ENCODE results near the gene SASS6. TPM values are rescaled to one million over a fixed set of nuclear protein-coding genes. Genes with fewer than 3 reads are reported as not detected.

Gene SASS6
- total RNA-seq, 6 experiments from 2014 or later, result 0.84 to 2.4 (median 1.2) TPM

- Histone ChIP-seq H3K36me3 (no peaks in the 10 kb centered on the region), H3K9me3 (no peaks in the 10 kb centered on the region), H3K27me3 (no peaks in the 10 kb centered on the region), H3K27ac (no peak overlapping the region), H3K4me1 (no peaks in the 10 kb centered on the region), H3K4me3 (no peak overlapping the region)
- TF ChIP-seq CTCF (IDR thresholded peaks at IDR 0.05), result no peak
- ATAC-seq, result no peak
- intact Hi-C loops (cut with DNase I), result no loop called here
- 93% methylated on average over 3 of the region's 5 CpGs for WGBS (ENCODE audit: insufficient coverage, low coverage, low lambda C conversion rate, missing lambda C conversion rate)
- no peak for DNase-seq
Observed at GRCh38 chr1:100164702-100165101, 32.0 kb upstream of the SASS6 start.

- intact Hi-C loops (cut with DNase I), result no loop called here
- DNase-seq, result no peak
- H3K27ac ChIP-seq, result no peak overlapping the region
- H3K27me3 ChIP-seq, result no peaks in the 10 kb centered on the region
- no peaks in the 10 kb centered on the region for H3K36me3 ChIP-seq
- ATAC-seq, result no peak
- no peak for TF ChIP-seq POLR2A (IDR thresholded peaks at IDR 0.05)
- no peak for TF ChIP-seq CTCF (IDR thresholded peaks at IDR 0.05)
- no peaks in the 10 kb centered on the region for H3K4me1 ChIP-seq
- 62% methylated on average over 2 of the region's 2 CpGs for WGBS (ENCODE audit: insufficient coverage, low coverage, low lambda C conversion rate, missing lambda C conversion rate)
- no peaks in the 10 kb centered on the region for H3K9me3 ChIP-seq
- H3K4me3 ChIP-seq, result no peak overlapping the region
Observed at GRCh38 chr1:100164216-100164615, 31.5 kb upstream of the SASS6 start.

GRCh38 chr1:100162881-100163280 lies 30.2 kb upstream of the SASS6 start:
- H3K27me3 ChIP-seq, result no peaks in the 10 kb centered on the region
- H3K4me1 ChIP-seq, result no peaks in the 10 kb centered on the region
- no peaks in the 10 kb centered on the region for H3K36me3 ChIP-seq
- H3K4me3 ChIP-seq, result no peak overlapping the region
- intact Hi-C loops (cut with DNase I), result no loop called here
- TF ChIP-seq CTCF (IDR thresholded peaks at IDR 0.05) (no peak), POLR2A (IDR thresholded peaks at IDR 0.05) (no peak)
- DNase-seq (no peak), ATAC-seq (no peak)
- H3K27ac ChIP-seq, result no peak overlapping the region
- no peaks in the 10 kb centered on the region for H3K9me3 ChIP-seq

GRCh38 chr1:100152271-100152670 lies 19.5 kb upstream of the SASS6 start:
- intact Hi-C loops (cut with DNase I), result no loop called here
- TF ChIP-seq POLR2A (IDR thresholded peaks at IDR 0.05) (no peak), CTCF (IDR thresholded peaks at IDR 0.05) (no peak)
- Histone ChIP-seq H3K27ac (no peak overlapping the region), H3K4me1 (no peaks in the 10 kb centered on the region), H3K9me3 (no peaks in the 10 kb centered on the region), H3K36me3 (peaks cover 0 to 25% (median 6%) of the 10 kb centered on the region in 4 donors), H3K4me3 (no peak overlapping the region), H3K27me3 (no peaks in the 10 kb centered on the region)
- DNase-seq, result no peak
- ATAC-seq, result no peak
- 74% methylated on average over 4 of the region's 4 CpGs for WGBS (ENCODE audit: insufficient coverage, low coverage, low lambda C conversion rate, missing lambda C conversion rate)

GRCh38 chr1:100151679-100152078 lies 18.9 kb upstream of the SASS6 start:
- TF ChIP-seq CTCF (IDR thresholded peaks at IDR 0.05) (no peak), POLR2A (IDR thresholded peaks at IDR 0.05) (no peak)
- DNase-seq, result no peak
- H3K4me3 ChIP-seq, result no peak overlapping the region
- WGBS (ENCODE audit: insufficient coverage, low coverage, low lambda C conversion rate, missing lambda C conversion rate), result 40% methylated on average over 2 of the region's 2 CpGs
- intact Hi-C loops (cut with DNase I), result no loop called here
- peaks cover 0 to 31% (median 7%) of the 10 kb centered on the region in 4 donors for H3K36me3 ChIP-seq
- no peak for ATAC-seq
- H3K27me3 ChIP-seq, result no peaks in the 10 kb centered on the region
- H3K4me1 ChIP-seq, result no peaks in the 10 kb centered on the region
- no peak overlapping the region for H3K27ac ChIP-seq
- no peaks in the 10 kb centered on the region for H3K9me3 ChIP-seq

Measured in right lobe of liver (tissue), 6 donors.